HepG2 (cell line): Measurements from ENCODE around the gene ZFAND3. TPM values are rescaled to one million over a fixed set of nuclear protein-coding genes. Genes with fewer than 3 reads are reported as not detected.

Experiments used
- ATAC-seq: fragments of 200-7000 bp; cut with Tn5 transposase; 3 replicates; pipeline ENCODE4 v1.9.1; 2020; ENCODE audit warnings: mild to moderate bottlenecking, moderate library complexity
- Bru-seq: library from RNA; stranded (reverse); fragments of 400-500 nt; gene quantifications from one replicate; lab custom pipeline; 2021; lab: Mats Ljungman, UMichigan
- BruChase-seq, 2 experiments: library from RNA; stranded (reverse); fragments of 400-500 nt; gene quantifications; one replicate each; lab custom pipeline; 2021; lab: Mats Ljungman, UMichigan
- BruUV-seq: library from RNA; stranded (reverse); fragments of 400-500 nt; replicated peaks from 2 replicates; lab custom pipeline; 2021; lab: Mats Ljungman, UMichigan
- CTCF ChIA-PET: fragments of 300-600 bp; formaldehyde crosslinking; extraction: SDS; loops from one replicate; lab custom pipeline; 2021; ENCODE audit warnings: low total read pairs, inconsistent platforms, low intra/inter-chr PET ratio; lab: Yijun Ruan, JAX
- POLR2A ChIA-PET: fragments of 350-600 bp; sonication (Branson Sonifier 250); formaldehyde crosslinking; loops from one replicate; lab custom pipeline; 2020; ENCODE audit warnings: antibody characterized with exemption, inconsistent platforms; lab: Yijun Ruan, JAX
- DNase-seq: peaks from one replicate; pipeline ENCODE4 v3.0.0-alpha.2; 2015; ENCODE audit warnings: low spot score
- FAIRE-seq: peaks from 3 replicates; lab custom pipeline; 2011; peaks lifted over from hg19 to GRCh38; lab: Jason Lieb, UNC
- H2AFZ ChIP-seq: one replicate; pipeline ENCODE4 v1.6.1; 2011; ENCODE audit warnings: low read length, inconsistent platforms
- H3K27ac ChIP-seq: fragments of 300-600 bp; 3 replicates; pipeline ENCODE4 v1.8.0; 2011; ENCODE audit warnings: mixed run types, mild to moderate bottlenecking, mixed read lengths, low read length, inconsistent platforms; ENCODE audit not compliant: insufficient read depth; ENCODE audit errors: extremely low read length
- H3K27me3 ChIP-seq, 2 experiments: fragments of 200-600 bp in 1 of 2; 2 replicates in 1 of 2; 3 replicates in 1 of 2; pipeline versions ENCODE4 v1.6.0 to v1.8.0; 2011; ENCODE audit warnings: low read length in 2 of 2, mild to moderate bottlenecking in 2 of 2, moderate library complexity in 2 of 2, inconsistent platforms in 1 of 2; ENCODE audit not compliant: insufficient read depth in 2 of 2, control insufficient read depth in 1 of 2
- H3K36me3 ChIP-seq, 2 experiments: fragments of 200-600 bp in 1 of 2; replicated peaks in 1 of 2; 2 replicates in 1 of 2; 3 replicates in 1 of 2; pipeline versions ENCODE4 v1.5.1 to v1.8.0; 2011; ENCODE audit warnings: low read length in 2 of 2, inconsistent platforms in 1 of 2; ENCODE audit not compliant: insufficient read depth in 2 of 2, control insufficient read depth in 1 of 2
- H3K4me1 ChIP-seq: 2 replicates; pipeline ENCODE4 v1.5.1; 2012; ENCODE audit warnings: low read length, inconsistent platforms; ENCODE audit not compliant: insufficient read depth
- H3K4me2 ChIP-seq: 2 replicates; pipeline ENCODE4 v1.6.0; 2011; ENCODE audit warnings: low read depth, low read length, inconsistent platforms
- H3K4me3 ChIP-seq, 3 experiments: fragments of 200-600 bp in 1 of 3; sonication (generic), shearing (Covaris generic) in 1 of 3; replicated peaks in 1 of 3; 2 replicates each; pipeline ENCODE4 v1.5.1; 2011 to 2016; ENCODE audit warnings: low read length in 3 of 3, inconsistent platforms in 2 of 3, low read depth in 2 of 3, mild to moderate bottlenecking in 2 of 3, control low read depth in 1 of 3, mixed read lengths in 1 of 3; ENCODE audit not compliant: insufficient read depth in 1 of 3
- H3K79me2 ChIP-seq: one replicate; pipeline ENCODE4 v1.6.1; 2011; ENCODE audit warnings: low read length, inconsistent platforms; ENCODE audit not compliant: insufficient read depth
- H3K9ac ChIP-seq: 2 replicates; pipeline ENCODE4 v1.6.0; 2011; ENCODE audit warnings: mild to moderate bottlenecking, low read depth, low read length, inconsistent platforms; ENCODE audit not compliant: insufficient read depth
- H3K9me3 ChIP-seq: 2 replicates; pipeline ENCODE4 v1.5.1; 2012; ENCODE audit warnings: mild to moderate bottlenecking, low read length
- H4K20me1 ChIP-seq: 2 replicates; pipeline ENCODE4 v1.6.0; 2011; ENCODE audit warnings: inconsistent platforms, mild to moderate bottlenecking, low read length, moderate library complexity; ENCODE audit not compliant: insufficient read depth
- ATAD3A ChIP-seq: sonication (generic); formaldehyde crosslinking; IDR thresholded peaks from 2 replicates; pipeline ENCODE4 v1.4.0; 2020; ENCODE audit warnings: missing genetic modification reagents
- CENPX ChIP-seq: sonication (generic); formaldehyde crosslinking; IDR thresholded peaks from 2 replicates; pipeline ENCODE4 v1.9.0; 2021; ENCODE audit warnings: mild to moderate bottlenecking, missing genetic modification reagents, moderate library complexity
- ETV6 ChIP-seq: sonication (generic); formaldehyde crosslinking; conservative IDR thresholded peaks from 2 replicates; pipeline ENCODE4 v1.4.0; 2020; ENCODE audit warnings: missing genetic modification reagents
- MTF1 ChIP-seq: sonication (generic); formaldehyde crosslinking; IDR thresholded peaks from 2 replicates; pipeline ENCODE4 v1.5.0; 2020; ENCODE audit warnings: missing genetic modification reagents
- MTF2 ChIP-seq: sonication (generic); formaldehyde crosslinking; IDR thresholded peaks from 2 replicates; pipeline ENCODE4 v1.5.0; 2020; ENCODE audit warnings: missing genetic modification reagents, borderline replicate concordance
- PHF8 ChIP-seq: sonication (generic); formaldehyde crosslinking; IDR thresholded peaks from 2 replicates; pipeline ENCODE4 v1.5.0; 2020; ENCODE audit warnings: missing genetic modification reagents
- RARA ChIP-seq: IDR thresholded peaks from 2 replicates; pipeline ENCODE4 v1.6.1; 2016; ENCODE audit warnings: missing genetic modification reagents, missing compliant biosample characterization
- REL ChIP-seq: sonication (generic); formaldehyde crosslinking; conservative IDR thresholded peaks from 2 replicates; pipeline ENCODE4 v1.8.0; 2022; ENCODE audit warnings: mild to moderate bottlenecking, missing genetic modification reagents, moderate library complexity
- SRSF4 ChIP-seq: fragments of 200-400 bp; formaldehyde crosslinking; IDR thresholded peaks from one replicate; pipeline ENCODE4 v1.6.1; 2018; ENCODE audit warnings: mild to moderate bottlenecking, low read depth, low read length, moderate library complexity; ENCODE audit not compliant: poor library complexity, severe bottlenecking
- ZNF441 ChIP-seq: sonication (generic); formaldehyde crosslinking; IDR thresholded peaks from 2 replicates; pipeline ENCODE4 v1.7.0; 2021; ENCODE audit warnings: missing genetic modification reagents, borderline replicate concordance
- ZNF501 ChIP-seq: sonication (generic); formaldehyde crosslinking; IDR thresholded peaks from 2 replicates; pipeline ENCODE4 v1.5.1; 2020; ENCODE audit warnings: mild to moderate bottlenecking, moderate library complexity, missing genetic modification reagents
- ZNF557 ChIP-seq: sonication (generic); formaldehyde crosslinking; IDR thresholded peaks from 2 replicates; pipeline ENCODE4 v1.4.0; 2020; ENCODE audit warnings: missing genetic modification reagents
- ZNF746 ChIP-seq: sonication (generic); formaldehyde crosslinking; IDR thresholded peaks from 2 replicates; pipeline ENCODE4 v1.8.0; 2022; ENCODE audit warnings: mild to moderate bottlenecking, missing genetic modification reagents
- WGBS: methylation state at CpG from one replicate; pipeline ENCODE4 v1.1.6; 2017; ENCODE audit warnings: low lambda C conversion rate; 5-methylcytosine and 5-hydroxymethylcytosine counted together
- in situ Hi-C: cut with HindIII; loops from 2 replicates; pipeline ENCODE4 v1.10.0; 2017; ENCODE audit warnings: low pct_unique_long_range_greater_than_20kb; ENCODE audit not compliant: extremely low pct_ligation_motif_present
- intact Hi-C: fragments of 100-400 bp; cut with micrococcal nuclease; formaldehyde crosslinking; loops from one replicate; pipeline ENCODE4 v1.10.0; 2022; ENCODE audit not compliant: unreplicated experiment
- long read RNA-seq, 2 experiments: library from RNA in 1 of 2; library from polyadenylated mRNA in 1 of 2; stranded (forward) in 1 of 2; unstranded in 1 of 2; transcript quantifications; one replicate each; pipeline ENCODE4 v2.0.0, GENCODE V29; 2019 to 2022
- polyA minus RNA-seq, 3 experiments: library from RNA; depleted of rRNA, polyadenylated mRNA; stranded (reverse); fragments of >200 nt; gene quantifications; 2 replicates each; pipeline ENCODE4 v1.2.3, GENCODE V29; 2011; ENCODE audit warnings: low replicate concordance in 1 of 3
- polyA plus RNA-seq, 8 experiments: library from polyadenylated mRNA; depleted of rRNA in 3 of 8; stranded (reverse) in 7 of 8; unstranded in 1 of 8; fragments of >200 nt; fragmentation: Illumina TruSeq in 4 of 8; extraction: Trizol in 4 of 8; gene quantifications; 2 replicates each; pipeline versions ENCODE4 v1.2.1 to v1.2.3, GENCODE V29; 2011 to 2016; ENCODE audit warnings: low read depth in 4 of 8, missing spikeins in 1 of 8, mixed read lengths in 1 of 8; ENCODE audit not compliant: insufficient read depth in 1 of 8
- total RNA-seq, 5 experiments: library from RNA; depleted of rRNA; stranded (reverse); fragments of >200 nt; fragmentation: Illumina TruSeq; extraction: Trizol; gene quantifications; 2 replicates each; pipeline ENCODE4 v1.2.3, GENCODE V29; 2016; ENCODE audit warnings: low read depth in 1 of 5
- TF ChIP-seq, protein P1 (sequence below): IDR thresholded peaks from 2 replicates; pipeline ENCODE4 v1.6.1; 2018; ENCODE audit warnings: missing genetic modification reagents, mild to moderate bottlenecking, missing compliant biosample characterization
- TF ChIP-seq, protein P2 (sequence below): sonication (generic); formaldehyde crosslinking; IDR thresholded peaks from 2 replicates; pipeline ENCODE4 v1.5.0; 2020; ENCODE audit warnings: missing genetic modification reagents

Gene ZFAND3, protein sequence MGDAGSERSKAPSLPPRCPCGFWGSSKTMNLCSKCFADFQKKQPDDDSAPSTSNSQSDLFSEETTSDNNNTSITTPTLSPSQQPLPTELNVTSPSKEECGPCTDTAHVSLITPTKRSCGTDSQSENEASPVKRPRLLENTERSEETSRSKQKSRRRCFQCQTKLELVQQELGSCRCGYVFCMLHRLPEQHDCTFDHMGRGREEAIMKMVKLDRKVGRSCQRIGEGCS
- 16.4 and 18.9 TPM in 2 replicates for total RNA-seq (2016; rRNA removed; fragmentation: Illumina TruSeq; extraction: Trizol)
- 5.8 and 9.0 TPM in 2 replicates for total RNA-seq (2016; cell fraction: cytosol; rRNA removed; fragmentation: Illumina TruSeq; extraction: Trizol; ENCODE audit: low read depth)
- total RNA-seq (2016; cell fraction: insoluble cytoplasmic fraction; rRNA removed; fragmentation: Illumina TruSeq; extraction: Trizol), result 14.6 and 17.0 TPM in 2 replicates
- total RNA-seq (2016; cell fraction: membrane; rRNA removed; fragmentation: Illumina TruSeq; extraction: Trizol), result 18.4 and 18.8 TPM in 2 replicates
- 15.4 and 17.1 TPM in 2 replicates for total RNA-seq (2016; cell fraction: nucleus; rRNA removed; fragmentation: Illumina TruSeq; extraction: Trizol)
- 17.1 and 18.6 TPM in 2 replicates for polyA plus RNA-seq (2011; rRNA removed)
- 16.2 and 21.9 TPM in 2 replicates for polyA plus RNA-seq (2011; cell fraction: cytosol; rRNA removed)
- polyA plus RNA-seq (2011; cell fraction: nucleus; rRNA removed), result 10.7 and 11.5 TPM in 2 replicates
- polyA plus RNA-seq (2012), result 101 and 105 TPM in 2 replicates
- polyA plus RNA-seq (2016; cell fraction: cytosol; fragmentation: Illumina TruSeq; extraction: Trizol; ENCODE audit: low read depth), result 25.4 and 26.8 TPM in 2 replicates
- polyA plus RNA-seq (2016; cell fraction: insoluble cytoplasmic fraction; fragmentation: Illumina TruSeq; extraction: Trizol; ENCODE audit: low read depth), result 56.7 and 68.8 TPM in 2 replicates
- polyA plus RNA-seq (2016; cell fraction: membrane; fragmentation: Illumina TruSeq; extraction: Trizol; ENCODE audit: low read depth), result 36.3 and 43.5 TPM in 2 replicates
- polyA plus RNA-seq (2016; cell fraction: nucleus; fragmentation: Illumina TruSeq; extraction: Trizol; ENCODE audit: insufficient read depth, low read depth), result 49.1 and 59.9 TPM in 2 replicates
- polyA minus RNA-seq (2011; rRNA and poly(A)+ RNA removed; ENCODE audit: low replicate concordance), result 8.2 and 21.8 TPM in 2 replicates
- 18.6 and 29.8 TPM in 2 replicates for polyA minus RNA-seq (2011; cell fraction: cytosol; rRNA and poly(A)+ RNA removed)
- polyA minus RNA-seq (2011; cell fraction: nucleus; rRNA and poly(A)+ RNA removed), result 20.0 and 35.3 TPM in 2 replicates
- Bru-seq, nascent RNA, result percentile 95 among the genes with signal in this experiment
- BruChase-seq, experiment 1, labeled RNA remaining after a 6-hour chase, result percentile 91 among the genes with signal in this experiment
- BruChase-seq, experiment 2, labeled RNA remaining after a 2-hour chase, result percentile 94 among the genes with signal in this experiment
- long read RNA-seq, experiment 1, partial matches to known transcripts, result 2 of 15 reads
- long read RNA-seq, experiment 1, other reads (novel, unspliced or antisense), result 8 of 15 reads
- long read RNA-seq, experiment 2, transcript ZFAND3-201 (6 exons, 3,366 nt), result major isoform, 121 of 301 reads
- long read RNA-seq, experiment 2, transcript ZFAND3-203 (5 exons, 3,001 nt), result minor isoform, 12 of 301 reads
- long read RNA-seq, experiment 2, partial matches to known transcripts, result 22 of 301 reads
- long read RNA-seq, experiment 2, other reads (novel, unspliced or antisense), result 146 of 301 reads

DNA sequence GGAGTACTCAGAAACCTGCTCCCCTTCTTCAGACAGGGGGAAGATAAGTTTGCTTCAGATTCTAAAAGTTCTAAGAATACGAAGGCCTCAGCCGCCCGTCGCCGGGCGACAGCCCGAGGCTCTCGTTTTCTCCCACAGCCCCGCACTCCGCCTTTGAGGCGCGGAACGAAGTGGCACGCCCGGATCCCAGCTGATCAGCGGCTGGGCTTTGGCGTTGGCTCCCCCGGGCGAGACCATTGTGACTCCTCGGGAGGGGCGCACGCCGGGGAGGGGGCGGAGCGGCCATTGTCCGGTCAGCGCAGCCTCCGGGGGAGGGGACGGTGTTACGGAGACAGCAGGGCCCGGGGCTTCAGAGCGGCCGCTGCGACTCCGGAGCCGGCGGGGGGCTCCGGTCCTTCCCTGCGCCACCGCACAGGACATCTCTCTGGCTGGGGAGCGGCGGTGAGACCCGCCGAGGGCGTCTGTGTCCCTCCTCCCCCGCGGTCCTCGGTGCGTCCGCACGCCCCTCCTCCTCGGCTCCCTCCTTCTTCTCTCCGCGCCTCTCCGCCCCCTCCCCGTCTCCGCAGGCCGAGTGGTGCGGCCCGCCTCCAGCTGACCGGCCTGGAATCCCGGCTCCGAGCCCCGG is at the start of gene ZFAND3:
Gene ZFAND3, plus strand, starts transcription at position 551 of the 625 bp plus-strand sequence. CDS start 219 bp downstream, outside the sequence.
- Histone ChIP-seq H3K27me3 (no peaks in the 10 kb centered on the region; a peak in 1 of 5 replicates), H3K79me2 (peaks cover 42% of the 10 kb centered on the region), H4K20me1 (peaks cover 33% of the 10 kb centered on the region), H2AFZ (peak within 1 kb of the TSS; percentile 67), H3K4me3 (peak within 1 kb of the TSS; percentile 86 to 93 (median 90)), H3K9me3 (no peaks in the 10 kb centered on the region), H3K9ac (peak within 1 kb of the TSS; percentile 98), H3K4me1 (peaks cover 66% of the 10 kb centered on the region), H3K4me2 (peak within 1 kb of the TSS; percentile 89), H3K36me3 (no peaks in the 10 kb centered on the region), H3K27ac (peak within 1 kb of the TSS; percentile 98)
- FAIRE-seq, result no peak
- intact Hi-C loops, result loop anchor here (1.0 kb wide), 1 partner anchor 20 kb away; no protein-coding TSS in a partner anchor
- peak; percentile 83 for ATAC-seq
- ChIA-PET CTCF (no interaction called here), POLR2A (interaction anchor here (0.6 to 3.7 kb wide), 25 partner anchors 8 to 820 kb away, joined by 3 to 73 read pairs (median 6); no protein-coding TSS in a partner anchor)
- 1% methylated on average over 37 of the region's 64 CpGs for WGBS
- no TSS peak for BruUV-seq
- in situ Hi-C loops, result no loop called here
- DNase-seq, result peak; percentile 95
- TF ChIP-seq PHF8 (CRISPR knock-in tag) (peak; percentile 76), ZNF441 (CRISPR knock-in tag) (peak; percentile 79; the same call in 1 of the 2 replicates), CENPX (CRISPR knock-in tag) (no peak), MTF1 (CRISPR knock-in tag) (no peak), ATAD3A (CRISPR knock-in tag) (no peak), SRSF4 (no peak), ZNF746 (CRISPR knock-in tag) (peak; percentile 90), RARA (peak; percentile 52; the same call in 1 of the 2 replicates), MTF2 (CRISPR knock-in tag) (no peak), ETV6 (CRISPR knock-in tag) (no peak), ZNF501 (peak; percentile 98), ZNF557 (CRISPR knock-in tag) (no peak), REL (CRISPR knock-in tag) (0 out of 2 replicates have a peak, but pooled peaks have one; percentile 58)
- TF ChIP-seq, protein P1, sequence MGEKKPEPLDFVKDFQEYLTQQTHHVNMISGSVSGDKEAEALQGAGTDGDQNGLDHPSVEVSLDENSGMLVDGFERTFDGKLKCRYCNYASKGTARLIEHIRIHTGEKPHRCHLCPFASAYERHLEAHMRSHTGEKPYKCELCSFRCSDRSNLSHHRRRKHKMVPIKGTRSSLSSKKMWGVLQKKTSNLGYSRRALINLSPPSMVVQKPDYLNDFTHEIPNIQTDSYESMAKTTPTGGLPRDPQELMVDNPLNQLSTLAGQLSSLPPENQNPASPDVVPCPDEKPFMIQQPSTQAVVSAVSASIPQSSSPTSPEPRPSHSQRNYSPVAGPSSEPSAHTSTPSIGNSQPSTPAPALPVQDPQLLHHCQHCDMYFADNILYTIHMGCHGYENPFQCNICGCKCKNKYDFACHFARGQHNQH (CRISPR knock-in tag), result peak; percentile 95
- TF ChIP-seq, protein P2, sequence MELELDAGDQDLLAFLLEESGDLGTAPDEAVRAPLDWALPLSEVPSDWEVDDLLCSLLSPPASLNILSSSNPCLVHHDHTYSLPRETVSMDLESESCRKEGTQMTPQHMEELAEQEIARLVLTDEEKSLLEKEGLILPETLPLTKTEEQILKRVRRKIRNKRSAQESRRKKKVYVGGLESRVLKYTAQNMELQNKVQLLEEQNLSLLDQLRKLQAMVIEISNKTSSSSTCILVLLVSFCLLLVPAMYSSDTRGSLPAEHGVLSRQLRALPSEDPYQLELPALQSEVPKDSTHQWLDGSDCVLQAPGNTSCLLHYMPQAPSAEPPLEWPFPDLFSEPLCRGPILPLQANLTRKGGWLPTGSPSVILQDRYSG (CRISPR knock-in tag), result no peak
